ENCODE results near the gene GTF3C2.

Gene GTF3C2

GRCh38 chr2:27308359-27308881 lies 48.1 kb downstream of the GTF3C2 start, which contains the start of gene UCN:
Gene UCN (minus strand): TSS chr2:27308445. CDS start chr2:27307895, 550 bp downstream.
- no peak for DNase-seq (ENCODE audit: low read depth)
- no peak for TF ChIP-seq CTCF (IDR thresholded peaks at IDR 0.05; ENCODE audit: low read depth, low read length, missing control alignments)
- H3K4me3 ChIP-seq (ENCODE audit: low read depth, low read length): no peak within 1 kb of the TSS

GRCh38 chr2:27307545-27308358 lies 48.8 kb downstream of the GTF3C2 start:
- no peak for TF ChIP-seq CTCF (IDR thresholded peaks at IDR 0.05; ENCODE audit: low read depth, low read length, missing control alignments)
- no peak overlapping the region for H3K4me3 ChIP-seq (ENCODE audit: low read depth, low read length)

GRCh38 chr2:27307287-27307544 lies 49.3 kb downstream of the GTF3C2 start:
- H3K4me3 ChIP-seq (ENCODE audit: low read depth, low read length): no peak overlapping the region
- no peak for TF ChIP-seq CTCF (IDR thresholded peaks at IDR 0.05; ENCODE audit: low read depth, low read length, missing control alignments)

More at GRCh38 chr2:27307545-27308358, 48.8 kb downstream of the GTF3C2 start:
- DNase-seq (ENCODE audit: low read depth): no peak

GRCh38 chr2:27306573-27307286 lies 49.8 kb downstream of the GTF3C2 start:
- no peak for DNase-seq (ENCODE audit: low read depth)
- no peak overlapping the region for H3K4me3 ChIP-seq (ENCODE audit: low read depth, low read length)
- no peak for TF ChIP-seq CTCF (IDR thresholded peaks at IDR 0.05; ENCODE audit: low read depth, low read length, missing control alignments)

More at GRCh38 chr2:27307287-27307544, 49.3 kb downstream of the GTF3C2 start:
- DNase-seq (ENCODE audit: low read depth): no peak

- DNase-seq (ENCODE audit: low read depth): no peak
- H3K4me3 ChIP-seq (ENCODE audit: low read depth, low read length): no peak overlapping the region
Measured at GRCh38 chr2:27306136-27306535, 50.4 kb downstream of the GTF3C2 start.

GRCh38 chr2:27305516-27305915 lies 51.0 kb downstream of the GTF3C2 start:
- no peak for TF ChIP-seq CTCF (IDR thresholded peaks at IDR 0.05; ENCODE audit: low read depth, low read length, missing control alignments)
- H3K4me3 ChIP-seq (ENCODE audit: low read depth, low read length): no peak overlapping the region
- DNase-seq (ENCODE audit: low read depth): no peak

More at GRCh38 chr2:27306136-27306535, 50.4 kb downstream of the GTF3C2 start:
- no peak for TF ChIP-seq CTCF (IDR thresholded peaks at IDR 0.05; ENCODE audit: low read depth, low read length, missing control alignments)

All from GM12864 (cell line).